ENCODE data around the gene CPTP.

Gene CPTP

DNA sequence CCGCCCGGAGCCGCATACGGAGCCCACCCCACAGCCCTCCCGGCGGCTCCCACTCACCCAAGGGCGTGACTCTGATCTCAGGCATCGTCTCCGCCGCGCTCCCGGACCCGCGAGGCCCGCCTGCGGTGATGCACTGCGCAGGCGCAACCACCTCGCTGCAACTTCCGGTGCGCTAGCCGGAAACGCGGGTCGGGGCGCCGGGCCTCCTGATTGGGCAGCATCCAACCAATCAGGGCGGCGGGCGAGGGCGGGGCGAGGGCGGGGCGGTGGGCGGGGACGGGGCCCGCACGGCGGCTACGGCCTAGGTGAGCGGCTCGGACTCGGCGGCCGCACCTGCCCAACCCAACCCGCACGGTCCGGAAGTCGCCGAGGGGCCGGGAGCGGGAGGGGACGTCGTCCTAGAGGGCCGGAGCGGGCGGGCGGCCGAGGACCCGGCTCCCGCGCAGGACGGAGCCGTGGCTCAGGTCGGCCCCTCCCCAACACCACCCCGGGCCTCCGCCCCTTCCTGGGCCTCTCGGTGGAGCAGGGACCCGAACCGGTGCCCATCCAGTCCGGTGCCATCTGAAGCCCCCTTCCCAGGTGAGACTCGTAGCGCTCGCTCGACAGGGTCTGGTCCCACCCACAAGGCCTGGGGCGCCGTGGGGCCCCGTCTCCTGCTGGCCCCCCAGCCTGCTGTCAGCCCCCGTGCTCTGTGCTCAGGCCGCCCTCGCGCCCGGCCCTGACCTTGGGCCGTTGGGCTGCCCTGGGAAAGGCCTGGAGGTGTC, at the start of gene CPTP, which contains the start of gene INTS11:
TSS of gene CPTP (plus strand) at position 279 of the 764 bp plus-strand sequence. CDS start 2,109 bp downstream, outside the sequence.
TSS of gene INTS11 (minus strand) at position 137 of the 764 bp plus-strand sequence. CDS start at position 85, 52 bp downstream.
- peak; percentile 79 for DNase-seq

DNA sequence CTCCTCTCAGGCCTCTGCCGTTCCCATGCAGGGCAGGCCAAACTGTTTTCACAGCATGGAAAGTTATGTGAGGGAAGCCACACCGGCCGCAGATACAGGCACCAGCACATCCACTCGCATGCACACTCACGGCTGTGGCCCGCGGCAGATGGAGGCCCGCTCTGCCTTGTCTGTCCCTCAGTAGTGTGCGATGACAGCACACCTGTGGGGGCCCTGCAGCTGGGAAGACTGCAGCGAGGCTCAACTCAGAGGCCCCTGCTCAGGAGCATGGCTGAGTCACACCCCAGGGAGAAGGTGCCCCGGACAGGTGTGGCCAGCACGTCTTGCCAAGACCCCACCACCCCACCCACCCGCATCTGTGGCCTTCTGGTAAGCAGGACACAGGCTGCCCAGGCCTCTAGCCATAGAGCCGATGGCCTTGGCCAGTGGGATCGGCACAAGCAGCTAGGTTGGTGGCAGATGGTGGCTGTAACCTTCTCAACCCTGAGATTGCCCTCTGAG, 49.6 kb upstream of the CPTP start:
- no peak for DNase-seq

GRCh38 chr1:1275836-1276235, 48.8 kb upstream of the CPTP start:
- no peak for DNase-seq

- DNase-seq: no peak
Measured at GRCh38 chr1:1278620-1279019, 46.0 kb upstream of the CPTP start.

DNA sequence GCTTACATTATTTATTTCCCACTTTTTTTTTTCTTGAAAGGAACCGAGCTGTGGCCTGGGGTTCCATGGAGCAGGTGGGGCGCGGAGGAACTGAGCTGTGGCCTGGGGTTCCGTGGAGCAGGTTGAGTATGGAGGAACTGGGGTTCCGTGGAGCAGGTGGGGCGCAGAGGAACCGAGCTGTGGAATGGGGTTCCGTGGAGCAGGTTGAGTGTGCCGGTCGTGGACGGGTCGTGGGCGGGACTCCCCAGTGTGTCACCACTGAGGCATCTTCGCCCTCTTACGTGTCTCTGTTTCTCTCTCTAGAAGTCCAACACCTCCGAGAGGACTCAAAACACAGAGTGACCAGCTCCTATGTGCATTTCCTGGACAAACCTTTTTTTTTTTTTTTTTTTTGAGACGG, 45.6 kb upstream of the CPTP start:
- no peak for DNase-seq

DNA sequence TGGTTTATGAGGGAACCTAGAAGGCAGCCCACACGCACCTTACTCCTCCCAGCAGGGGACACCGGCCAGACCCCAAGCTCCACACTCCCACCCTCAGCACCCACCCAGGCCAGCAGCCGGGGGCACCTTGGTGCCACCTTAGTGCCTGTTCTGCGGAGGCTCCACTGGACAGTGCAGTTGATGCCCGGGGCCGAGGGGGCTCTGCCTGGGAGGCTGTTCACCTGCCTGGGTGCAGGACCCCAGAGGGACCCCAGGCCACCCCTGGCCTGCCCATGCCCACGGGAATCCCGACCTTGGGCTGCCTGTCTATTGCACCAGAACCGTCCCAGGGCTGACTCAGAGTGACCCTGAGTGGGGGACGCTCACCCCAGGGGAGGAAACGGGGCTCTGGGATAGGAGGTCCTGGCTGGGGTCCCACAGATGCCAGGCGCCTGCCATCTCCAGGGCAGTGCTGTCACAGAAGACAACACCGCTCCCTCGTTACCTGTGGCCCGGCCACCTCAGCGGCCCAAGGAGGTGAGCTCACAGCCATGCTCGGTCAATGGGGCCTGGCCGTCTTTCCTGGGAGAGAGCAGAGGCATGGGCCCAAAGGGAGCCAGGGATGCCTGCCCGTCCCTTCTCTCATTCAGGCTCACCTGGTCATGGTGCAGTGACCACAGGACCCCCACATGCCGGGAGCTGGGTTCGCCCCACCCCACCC, 43.7 kb upstream of the CPTP start:
- DNase-seq: no peak

DNA sequence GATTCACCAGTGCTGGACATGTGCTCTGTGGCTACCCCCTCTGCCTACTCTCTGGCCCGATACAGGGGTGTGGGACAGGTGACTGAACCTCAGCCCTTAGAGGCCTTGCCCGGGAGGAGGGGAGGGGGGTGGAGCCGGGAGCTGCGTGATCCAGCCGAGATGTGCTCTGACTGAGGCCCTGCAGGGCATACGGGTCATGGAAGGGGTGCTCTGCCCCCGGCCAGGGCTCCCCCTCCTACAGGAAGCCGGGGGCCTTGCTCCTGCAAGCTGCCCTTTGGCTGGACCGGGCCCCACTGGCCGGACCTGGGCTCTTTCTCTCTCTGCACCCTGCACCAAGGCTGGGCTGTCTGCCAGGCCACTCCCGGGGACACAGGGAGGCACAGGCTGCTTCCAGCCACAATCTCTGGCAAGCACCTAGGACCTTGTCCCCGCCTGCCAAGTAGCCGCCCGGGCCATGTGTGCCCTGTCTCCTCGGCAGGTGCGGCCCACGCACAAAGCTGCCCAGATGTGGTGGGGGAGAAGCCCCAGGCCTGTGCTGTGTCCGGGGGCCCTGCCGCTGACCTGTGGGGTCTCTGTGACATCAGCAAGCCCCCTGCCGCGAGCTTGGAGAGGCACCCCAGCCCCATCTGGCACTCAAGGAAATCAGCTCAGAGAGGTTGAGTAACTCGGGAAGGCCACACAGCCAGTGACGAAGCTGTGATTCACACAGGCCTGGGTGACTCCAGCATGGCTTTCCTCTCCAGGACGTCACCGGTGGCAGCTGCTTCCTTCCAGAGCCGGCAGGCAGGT, 42.9 kb upstream of the CPTP start:
- DNase-seq: peak; percentile 2

DNA sequence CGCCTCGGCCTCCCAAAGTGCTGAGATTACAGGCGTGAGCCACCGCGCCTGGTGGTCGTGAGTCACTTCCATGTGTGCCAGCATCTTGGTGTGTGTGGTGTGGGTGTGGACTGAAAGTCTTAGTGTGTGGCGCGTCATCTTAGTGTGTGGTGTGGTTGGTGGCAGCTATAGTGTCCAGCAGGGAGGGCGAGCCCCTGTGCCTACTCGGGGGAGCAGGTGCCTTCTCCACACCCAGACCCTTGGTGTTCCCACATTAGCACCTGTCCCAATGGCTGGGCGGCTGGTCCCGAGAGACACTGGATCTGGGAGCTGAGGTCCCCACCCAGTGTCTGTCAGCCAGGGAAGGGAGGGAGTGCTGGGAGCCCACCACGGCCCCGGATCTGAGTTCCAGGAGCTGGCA, 41.6 kb upstream of the CPTP start:
- DNase-seq: no peak

DNA sequence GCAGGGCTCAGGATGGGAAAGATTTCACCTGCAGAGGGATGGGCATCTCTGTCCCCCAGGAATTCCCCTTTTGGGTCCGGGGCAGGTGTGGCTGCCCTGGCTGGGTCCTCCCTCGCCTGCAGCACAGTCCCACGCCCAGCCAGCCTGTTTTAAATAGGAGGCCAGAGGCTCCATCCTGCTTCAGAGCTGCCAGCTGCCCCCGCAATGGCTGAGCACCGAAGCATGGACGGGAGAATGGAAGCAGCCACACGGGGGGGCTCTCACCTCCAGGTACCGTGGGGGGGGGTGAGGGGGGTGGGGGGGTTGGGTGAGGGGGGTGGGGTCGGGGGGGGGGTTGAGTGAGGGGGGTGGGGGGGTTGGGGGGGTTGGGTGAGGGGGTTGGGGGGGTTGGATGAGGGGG, 40.8 kb upstream of the CPTP start:
- no peak for DNase-seq

DNA sequence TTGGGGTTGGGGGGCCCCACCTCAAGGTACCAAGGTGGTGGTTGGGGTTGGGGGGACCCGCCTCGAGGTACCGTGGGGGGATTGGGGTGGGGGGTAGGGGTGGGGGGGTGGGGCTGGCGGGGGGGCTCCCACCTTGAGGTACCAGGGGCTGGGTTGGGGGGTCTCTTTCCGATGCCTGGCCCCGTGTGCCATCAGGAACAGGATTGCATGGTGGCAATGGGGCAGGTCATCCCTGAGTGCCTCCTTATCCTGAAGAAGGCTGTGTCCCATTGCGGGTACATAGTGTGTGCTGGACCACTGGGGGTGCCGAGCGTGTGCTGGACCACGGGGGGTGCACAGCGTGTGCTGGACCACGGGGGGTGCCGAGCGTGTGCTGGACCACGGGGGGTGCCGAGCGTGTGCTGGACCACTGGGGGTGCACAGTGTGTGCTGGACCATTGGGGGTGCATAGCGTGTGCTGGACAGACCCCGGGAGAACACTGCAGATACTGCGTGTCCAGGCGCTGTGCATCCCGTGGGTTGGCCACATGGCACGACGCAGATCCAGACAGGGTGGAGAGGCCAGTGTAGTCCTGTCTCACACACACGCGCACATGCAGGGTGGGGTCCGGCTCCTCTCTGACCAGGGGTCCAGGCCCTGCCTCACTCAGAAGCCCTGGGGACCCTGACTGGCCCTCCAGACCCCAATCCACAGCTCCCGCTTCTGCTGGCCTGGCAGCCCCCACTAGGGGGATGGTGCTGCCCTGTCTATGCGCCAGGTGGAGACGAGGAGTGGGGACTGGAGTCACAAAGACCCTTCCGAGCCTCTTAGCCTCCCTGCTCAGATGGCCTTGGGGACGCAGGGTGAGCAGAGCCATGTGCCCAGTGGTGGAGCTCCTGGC, 40.1 kb upstream of the CPTP start:
- DNase-seq: no peak

GRCh38 chr1:1285102-1285571, 39.5 kb upstream of the CPTP start:
- no peak for DNase-seq

DNA sequence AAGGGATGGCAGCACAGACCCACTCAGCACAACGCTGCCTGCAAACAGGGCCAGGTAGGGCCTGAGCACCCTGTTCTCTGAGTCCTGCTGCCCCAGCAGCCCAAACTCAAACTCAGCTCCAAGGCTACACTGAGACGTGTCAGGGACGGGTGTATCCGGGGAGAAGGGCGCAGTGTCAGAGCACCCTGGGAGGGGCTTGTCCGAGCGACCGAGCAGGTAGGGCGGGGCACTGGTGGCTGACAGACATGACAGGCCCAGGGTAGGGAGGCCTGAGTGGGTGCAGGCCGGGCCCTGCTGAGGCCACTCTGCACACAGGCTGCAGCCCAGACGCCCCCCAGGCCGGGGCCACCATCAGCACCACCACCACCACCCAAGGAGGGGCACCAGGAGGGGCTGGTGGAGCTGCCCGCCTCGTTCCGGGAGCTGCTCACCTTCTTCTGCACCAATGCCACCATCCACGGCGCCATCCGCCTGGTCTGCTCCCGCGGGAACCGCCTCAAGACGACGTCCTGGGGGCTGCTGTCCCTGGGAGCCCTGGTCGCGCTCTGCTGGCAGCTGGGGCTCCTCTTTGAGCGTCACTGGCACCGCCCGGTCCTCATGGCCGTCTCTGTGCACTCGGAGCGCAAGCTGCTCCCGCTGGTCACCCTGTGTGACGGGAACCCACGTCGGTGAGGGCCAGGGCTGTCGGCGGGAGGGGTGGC, 38.8 kb upstream of the CPTP start:
- DNase-seq: no peak

- no peak for DNase-seq
Measured at GRCh38 chr1:1286313-1287261, 38.0 kb upstream of the CPTP start.

GRCh38 chr1:1287288-1288110, 37.1 kb upstream of the CPTP start:
- DNase-seq: no peak

DNA sequence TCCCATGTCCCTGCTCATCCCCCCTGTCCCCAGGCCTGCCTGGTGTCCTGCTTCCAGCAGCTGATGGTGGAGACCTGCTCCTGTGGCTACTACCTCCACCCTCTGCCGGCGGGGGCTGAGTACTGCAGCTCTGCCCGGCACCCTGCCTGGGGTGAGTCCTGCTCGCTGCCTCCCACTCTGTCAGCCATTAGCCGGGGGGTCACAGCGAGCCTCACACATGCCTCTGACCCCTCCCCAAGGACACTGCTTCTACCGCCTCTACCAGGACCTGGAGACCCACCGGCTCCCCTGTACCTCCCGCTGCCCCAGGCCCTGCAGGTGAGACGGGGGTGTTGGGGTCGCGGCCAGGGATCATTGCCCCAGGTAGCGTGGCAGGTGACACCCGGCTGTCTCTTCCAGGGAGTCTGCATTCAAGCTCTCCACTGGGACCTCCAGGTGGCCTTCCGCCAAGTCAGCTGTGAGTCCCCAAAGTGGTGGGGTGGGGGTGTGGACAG, 34.3 kb upstream of the CPTP start:
- DNase-seq: peak; percentile 5

GRCh38 chr1:1291023-1291528, 33.5 kb upstream of the CPTP start:
- peak; percentile 40 for DNase-seq

- peak; percentile 87 for DNase-seq
Measured at GRCh38 chr1:1291548-1292441, 32.8 kb upstream of the CPTP start.

- DNase-seq: no peak
Measured at GRCh38 chr1:1292442-1292779, 32.2 kb upstream of the CPTP start.

All from DMS79 (cell line).